H1 (cell line): Measurements from ENCODE around the gene MEGF9. TPM values are rescaled to one million over a fixed set of nuclear protein-coding genes. Genes with fewer than 3 reads are reported as not detected.

Experiments used
- GTF2F1 ChIP-seq: IDR thresholded peaks from 2 replicates; pipeline ENCODE4 v1.6.1; 2012; ENCODE audit warnings: low read depth, low read length, improper control_type of control experiment, borderline replicate concordance
- JUN ChIP-seq: IDR thresholded peaks from 2 replicates; pipeline ENCODE4 v1.6.1; 2011; ENCODE audit warnings: low read depth, mild to moderate bottlenecking, improper control_type of control experiment, low read length
- polyA plus RNA-seq, 7 experiments: library from polyadenylated mRNA; depleted of rRNA in 3 of 7; stranded (reverse) in 5 of 7; unstranded in 2 of 7; fragments of >200 nt in 5 of 7; fragments of 200-250 nt in 2 of 7; gene quantifications; 1 replicate in 5 of 7; 2 replicates in 1 of 7; 4 replicates in 1 of 7; pipeline versions ENCODE4 v1.2.1 to v1.2.3, GENCODE V29; 2011 to 2013; ENCODE audit warnings: missing spikeins in 2 of 7, mixed read lengths in 2 of 7
- total RNA-seq: library from RNA; stranded (reverse); fragmentation: NEBNext Ultra II Directional; extraction: Animal tissue kit (Norgen Biotek cat#: 25700); gene quantifications from 2 replicates; pipeline ENCODE4 v1.2.1, GENCODE V29; 2021
- TF ChIP-seq, protein P1 (sequence below): IDR thresholded peaks from 2 replicates; pipeline ENCODE4 v1.6.1; 2012; ENCODE audit warnings: inconsistent platforms

Gene MEGF9
- total and polyA plus RNA-seq, 2 of the 8 experiments (the other 6 are each of a cell fraction or from before 2014, with no cell fraction given) = 0.45 to 1.8 TPM

DNA sequence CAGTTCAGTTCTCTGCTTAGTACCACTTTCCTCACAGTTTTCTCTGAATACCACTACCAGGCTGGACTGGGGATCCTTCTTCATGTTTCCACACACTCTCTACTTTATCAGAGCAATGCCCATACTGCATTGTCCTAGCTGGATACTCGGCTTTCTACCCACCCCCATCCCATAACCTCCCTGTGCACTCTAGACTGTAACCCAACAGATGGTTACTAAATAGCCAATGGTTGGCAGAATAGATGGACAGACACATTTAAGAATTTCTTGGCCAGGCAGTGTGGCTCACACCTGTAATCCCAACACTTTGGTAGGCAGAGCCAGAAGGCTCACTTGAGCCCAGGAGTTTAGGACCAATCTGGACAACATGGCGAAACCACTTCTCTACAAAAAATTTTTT, 157.1 kb downstream of the MEGF9 start (continued):
- TF ChIP-seq JUN (no peak), GTF2F1 (no peak)
- TF ChIP-seq, protein P1, sequence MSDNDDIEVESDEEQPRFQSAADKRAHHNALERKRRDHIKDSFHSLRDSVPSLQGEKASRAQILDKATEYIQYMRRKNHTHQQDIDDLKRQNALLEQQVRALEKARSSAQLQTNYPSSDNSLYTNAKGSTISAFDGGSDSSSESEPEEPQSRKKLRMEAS = no peak
- TF ChIP-seq, all 59 proteins: peak for 0
